Immature natural killer cell (primary cell): Measurements from ENCODE around the gene HK2. TPM values are rescaled to one million over a fixed set of nuclear protein-coding genes. Genes with fewer than 3 reads are reported as not detected.

Source experiments
- DNase-seq, 3 donors: peaks; one replicate each; pipeline ENCODE4 v3.0.0; 2022; ENCODE audit warnings: mixed read lengths in 1 of 3
- H3K27ac Mint-ChIP-seq, 6 donors: one replicate each; pipeline ENCODE4 v1.8.0; 2020; ENCODE audit warnings: mixed read lengths in 6 of 6, mild to moderate bottlenecking in 5 of 6, inconsistent platforms in 4 of 6, moderate library complexity in 3 of 6
- H3K27me3 Mint-ChIP-seq, 3 donors: one replicate each; pipeline ENCODE4 v1.8.0; 2020 to 2021; ENCODE audit warnings: low read depth in 3 of 3, mild to moderate bottlenecking in 3 of 3, mixed read lengths in 3 of 3, moderate library complexity in 3 of 3, inconsistent platforms in 1 of 3
- H3K36me3 Mint-ChIP-seq, 3 donors: one replicate each; pipeline ENCODE4 v1.8.0; 2020; ENCODE audit warnings: mixed read lengths in 3 of 3, inconsistent platforms in 2 of 3, mild to moderate bottlenecking in 2 of 3
- H3K4me1 Mint-ChIP-seq, 2 donors: one replicate each; pipeline ENCODE4 v1.8.0; 2020; ENCODE audit warnings: inconsistent platforms in 2 of 2, mild to moderate bottlenecking in 2 of 2, mixed read lengths in 2 of 2, moderate library complexity in 1 of 2
- H3K4me3 Mint-ChIP-seq, 5 donors: one replicate each; pipeline ENCODE4 v1.8.0; 2020; ENCODE audit warnings: mild to moderate bottlenecking in 5 of 5, mixed read lengths in 5 of 5, inconsistent platforms in 3 of 5, moderate library complexity in 3 of 5
- H3K9me3 Mint-ChIP-seq, 6 donors: one replicate each; pipeline ENCODE4 v1.8.0; 2020; ENCODE audit warnings: mild to moderate bottlenecking in 6 of 6, mixed read lengths in 6 of 6, inconsistent platforms in 4 of 6, moderate library complexity in 3 of 6
- polyA plus RNA-seq, 3 donors: library from polyadenylated mRNA; unstranded; fragments of 300-500 nt; fragmentation: Illumina TruSeq; gene quantifications; one replicate each; pipeline ENCODE4 v1.2.3, GENCODE V29; 2021

HK2 gene
- polyA plus RNA-seq, 3 donors from 2014 or later = 0.04 to 0.77 (median 0.19) TPM

DNA sequence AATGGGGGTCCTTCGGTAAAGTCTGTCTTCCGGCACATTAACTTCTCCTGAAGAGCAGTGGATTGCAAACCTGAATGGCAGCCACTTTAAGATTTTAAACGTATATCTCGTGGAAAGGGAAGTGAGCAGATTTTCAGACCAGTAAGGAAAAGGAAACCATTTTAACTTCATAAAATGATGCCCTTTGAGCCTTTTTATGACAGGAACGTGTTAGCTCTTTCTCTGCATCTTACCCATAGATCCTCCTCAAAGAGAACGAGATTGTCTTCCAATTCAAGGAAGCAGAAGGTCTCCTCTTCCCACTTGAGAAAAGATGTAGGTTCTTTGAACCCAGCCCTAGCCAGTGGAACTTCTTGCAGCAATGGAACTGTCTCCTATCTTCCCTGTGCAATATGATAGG is 35.6 kb downstream of the HK2 start:
- H3K27ac Mint-ChIP-seq = no peak overlapping the region
- no peaks in the 10 kb centered on the region for H3K36me3 Mint-ChIP-seq
- H3K9me3 Mint-ChIP-seq = no peaks in the 10 kb centered on the region
- no peaks in the 10 kb centered on the region for H3K4me1 Mint-ChIP-seq
- no peak overlapping the region for H3K4me3 Mint-ChIP-seq
- H3K27me3 Mint-ChIP-seq = peaks cover 0 to 3% (median 0%) of the 10 kb centered on the region in 3 donors
- DNase-seq = no peak

DNA sequence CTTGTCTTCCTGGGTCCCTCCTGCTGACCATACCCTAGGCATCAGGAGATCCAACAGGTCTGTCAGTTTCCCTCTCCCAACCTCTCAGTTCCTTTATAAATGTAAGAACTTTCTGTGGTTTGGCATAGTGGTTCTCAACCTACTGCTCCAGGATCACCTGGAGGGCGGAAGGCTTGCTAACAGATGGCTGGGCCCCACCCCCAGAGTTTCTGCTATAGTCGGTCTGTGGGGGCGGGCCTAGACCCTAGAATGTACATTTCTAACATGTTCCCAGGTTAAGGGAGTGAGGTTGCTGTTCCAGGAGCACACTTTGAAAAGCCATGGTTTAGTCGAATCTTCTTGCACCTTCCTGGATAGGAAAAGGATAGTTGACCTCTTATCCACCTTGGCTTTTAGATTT is 37.0 kb downstream of the HK2 start:
- Mint-ChIP-seq H3K27ac (no peak overlapping the region), H3K4me1 (no peaks in the 10 kb centered on the region), H3K4me3 (no peak overlapping the region), H3K36me3 (no peaks in the 10 kb centered on the region), H3K9me3 (no peaks in the 10 kb centered on the region), H3K27me3 (peaks cover 0 to 3% (median 0%) of the 10 kb centered on the region in 3 donors)
- no peak for DNase-seq

DNA sequence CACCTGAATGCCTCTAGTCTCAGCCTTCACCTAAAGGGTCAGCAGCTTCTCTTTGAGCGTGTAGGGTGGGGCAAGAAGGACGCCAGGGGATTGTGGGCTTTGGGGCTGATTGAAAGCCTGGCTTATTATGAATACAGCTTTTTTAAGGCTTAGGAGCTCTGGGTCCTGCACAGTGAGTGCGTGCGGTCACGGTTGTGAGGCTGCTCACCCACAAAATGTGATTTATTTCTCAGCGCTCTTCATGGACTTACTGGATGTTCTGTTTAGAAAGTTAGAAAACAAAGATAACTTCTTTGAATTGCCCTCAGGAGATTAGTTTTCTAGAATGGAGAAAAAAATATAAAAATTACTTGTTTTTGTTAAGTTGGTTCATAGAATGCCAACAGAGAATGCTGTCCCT is 37.5 kb downstream of the HK2 start:
- H3K27me3 Mint-ChIP-seq = peaks cover 0 to 3% (median 2%) of the 10 kb centered on the region in 3 donors
- no peaks in the 10 kb centered on the region for H3K36me3 Mint-ChIP-seq
- no peaks in the 10 kb centered on the region for H3K4me1 Mint-ChIP-seq
- no peak overlapping the region for H3K27ac Mint-ChIP-seq
- H3K9me3 Mint-ChIP-seq = no peaks in the 10 kb centered on the region
- no peak for DNase-seq
- no peak overlapping the region for H3K4me3 Mint-ChIP-seq

DNA sequence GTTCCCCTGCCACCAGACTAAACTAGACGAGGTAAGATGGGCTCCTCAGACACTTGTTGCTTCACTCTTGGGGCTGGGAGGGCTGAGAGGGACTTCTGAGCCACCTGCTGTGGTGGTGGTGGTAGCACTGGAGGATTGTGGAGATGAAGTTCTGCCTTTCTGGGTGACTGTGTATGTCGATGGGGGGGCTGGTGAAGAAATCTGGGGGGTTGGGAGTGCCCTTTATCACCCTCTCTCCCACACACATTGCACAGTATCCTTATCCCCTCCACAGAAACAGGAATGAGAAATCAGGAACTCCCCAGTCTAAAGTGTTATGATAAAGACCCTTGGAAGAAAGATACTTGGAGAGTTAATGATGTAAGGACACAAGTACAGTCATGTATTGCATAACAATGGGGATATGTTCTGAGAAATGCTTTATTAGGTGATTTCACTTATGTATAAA is 38.5 kb downstream of the HK2 start:
- no peak overlapping the region for H3K27ac Mint-ChIP-seq
- DNase-seq = no peak

DNA sequence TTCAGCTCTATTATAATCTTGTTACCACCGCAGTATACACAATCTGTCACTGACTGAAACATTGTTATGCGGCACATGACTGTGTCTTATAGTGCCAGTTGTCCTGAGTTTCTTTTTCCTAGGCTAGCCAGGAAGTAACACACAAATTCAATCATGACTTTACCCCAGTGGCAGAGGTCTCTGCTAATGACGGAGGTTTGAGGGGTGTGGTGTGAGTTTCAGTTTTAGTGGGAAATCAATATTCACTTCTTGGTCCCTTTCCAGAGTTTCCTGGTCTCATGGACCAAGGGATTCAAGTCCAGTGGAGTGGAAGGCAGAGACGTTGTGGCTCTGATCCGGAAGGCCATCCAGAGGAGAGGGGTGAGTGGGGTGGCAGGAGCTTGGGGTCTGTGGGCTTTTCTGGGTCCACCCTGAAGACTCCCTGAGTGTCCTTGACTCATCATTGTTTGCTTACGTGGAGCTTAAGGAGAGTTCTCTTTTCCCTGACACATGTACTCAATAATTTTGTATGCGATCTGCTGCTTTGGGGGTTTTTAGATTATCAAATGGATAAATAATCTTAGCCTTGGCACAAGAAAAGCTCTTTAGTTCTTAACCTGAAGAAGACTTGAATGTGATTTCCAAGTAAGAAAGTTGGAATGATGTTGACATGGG is 39.2 kb downstream of the HK2 start:
- H3K4me3 Mint-ChIP-seq = no peak overlapping the region
- H3K9me3 Mint-ChIP-seq = no peaks in the 10 kb centered on the region
- peaks cover 0 to 3% (median 2%) of the 10 kb centered on the region in 3 donors for H3K27me3 Mint-ChIP-seq
- H3K27ac Mint-ChIP-seq = no peak overlapping the region
- H3K4me1 Mint-ChIP-seq = peaks cover 0 to 1% of the 10 kb centered on the region in 2 donors
- no peak for DNase-seq
- H3K36me3 Mint-ChIP-seq = no peaks in the 10 kb centered on the region

More for the DNA sequence above, 38.5 kb downstream of the HK2 start:
- Mint-ChIP-seq H3K4me1 (peaks cover 0 to 1% of the 10 kb centered on the region in 2 donors), H3K9me3 (no peaks in the 10 kb centered on the region), H3K36me3 (no peaks in the 10 kb centered on the region), H3K27me3 (peaks cover 0 to 3% (median 2%) of the 10 kb centered on the region in 3 donors), H3K4me3 (no peak overlapping the region)

DNA sequence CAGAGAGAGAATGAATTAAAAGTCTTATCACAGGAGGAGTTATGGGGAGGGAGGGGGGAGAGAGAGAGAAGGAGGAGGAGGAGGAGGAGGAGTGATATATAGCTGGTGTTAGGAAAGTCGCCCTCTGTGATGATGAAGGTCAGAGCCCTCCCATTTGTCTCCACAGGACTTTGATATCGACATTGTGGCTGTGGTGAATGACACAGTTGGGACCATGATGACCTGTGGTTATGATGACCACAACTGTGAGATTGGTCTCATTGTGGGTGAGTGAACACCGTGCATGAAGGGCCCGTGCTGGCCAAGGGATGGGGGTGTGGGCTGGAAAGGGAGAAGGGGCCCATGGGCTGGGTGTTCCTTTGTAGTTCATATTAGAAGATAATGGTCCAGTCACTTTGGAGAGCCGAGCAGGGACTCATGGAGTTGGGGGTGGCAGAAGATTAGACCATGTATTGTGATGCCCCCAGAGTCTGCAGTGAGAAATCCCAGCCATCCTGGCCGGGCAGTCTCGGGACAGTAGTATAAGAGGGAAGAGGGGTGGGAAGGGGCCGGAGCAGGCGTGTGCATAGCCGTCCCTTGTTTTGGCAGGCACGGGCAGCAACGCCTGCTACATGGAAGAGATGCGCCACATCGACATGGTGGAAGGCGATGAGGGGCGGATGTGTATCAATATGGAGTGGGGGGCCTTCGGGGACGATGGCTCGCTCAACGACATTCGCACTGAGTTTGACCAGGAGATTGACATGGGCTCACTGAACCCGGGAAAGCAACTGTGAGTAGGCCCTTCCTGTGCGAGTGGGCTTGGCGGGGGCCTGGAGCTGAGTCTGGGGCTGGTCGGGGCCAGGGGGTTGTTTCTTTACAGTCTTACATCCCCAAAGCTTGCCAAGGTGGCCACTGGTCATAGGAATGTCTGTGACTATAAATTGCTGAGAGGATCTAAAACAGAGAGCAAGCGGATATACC is 40.0 kb downstream of the HK2 start:
- no peak overlapping the region for H3K4me3 Mint-ChIP-seq
- H3K27me3 Mint-ChIP-seq = peaks cover 0 to 3% (median 2%) of the 10 kb centered on the region in 3 donors
- H3K36me3 Mint-ChIP-seq = no peaks in the 10 kb centered on the region
- H3K9me3 Mint-ChIP-seq = no peaks in the 10 kb centered on the region
- no peak for DNase-seq
- no peak overlapping the region for H3K27ac Mint-ChIP-seq
- peaks cover 0 to 1% of the 10 kb centered on the region in 2 donors for H3K4me1 Mint-ChIP-seq

DNA sequence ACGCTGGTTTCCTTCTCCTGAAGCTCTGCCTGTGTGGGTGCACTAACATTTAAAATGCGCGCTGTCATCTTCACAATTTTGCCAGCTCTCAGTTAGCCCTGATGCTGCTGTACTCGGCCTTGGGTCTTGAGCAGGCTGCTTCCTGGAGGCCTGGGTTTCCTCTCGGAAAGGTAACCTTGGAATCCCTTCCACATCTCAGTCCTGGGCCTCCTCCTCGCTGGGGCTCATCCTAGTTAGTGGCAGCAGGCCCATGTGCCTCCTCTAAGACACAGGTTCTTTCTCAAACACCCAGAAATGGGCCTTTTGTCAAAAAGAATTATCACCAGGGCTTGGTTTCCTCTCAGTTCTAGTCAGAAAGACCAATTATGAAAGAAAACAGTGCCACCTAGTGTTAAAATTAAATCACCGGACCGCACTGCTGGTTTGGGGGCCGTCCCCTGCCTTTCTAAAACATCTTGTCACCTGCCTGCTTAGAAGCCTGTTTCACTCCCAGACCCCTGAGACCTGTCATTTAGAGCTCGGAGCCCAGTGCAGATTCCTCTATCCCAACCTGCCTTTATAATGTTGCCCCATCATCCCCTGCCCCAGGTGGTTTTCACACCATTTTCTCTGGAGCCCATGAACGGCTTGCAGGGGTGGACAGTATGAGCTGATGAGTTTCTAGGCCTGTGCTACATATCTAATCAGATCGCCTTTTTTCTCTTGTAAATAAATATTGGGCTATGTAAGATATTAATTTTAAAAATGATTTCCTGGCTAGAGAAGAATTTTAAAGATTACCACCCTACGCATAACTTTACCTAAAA is 42.4 kb downstream of the HK2 start:
- H3K4me1 Mint-ChIP-seq = peaks cover 0 to 1% of the 10 kb centered on the region in 2 donors
- H3K27me3 Mint-ChIP-seq = peaks cover 0 to 3% (median 2%) of the 10 kb centered on the region in 3 donors
- no peaks in the 10 kb centered on the region for H3K9me3 Mint-ChIP-seq
- H3K4me3 Mint-ChIP-seq = no peak overlapping the region
- H3K36me3 Mint-ChIP-seq = no peaks in the 10 kb centered on the region
- DNase-seq = peak; percentile 46 to 56 (median 52)
- H3K27ac Mint-ChIP-seq = peak overlapping the region in 1 of 6 donors; percentile 49

DNA sequence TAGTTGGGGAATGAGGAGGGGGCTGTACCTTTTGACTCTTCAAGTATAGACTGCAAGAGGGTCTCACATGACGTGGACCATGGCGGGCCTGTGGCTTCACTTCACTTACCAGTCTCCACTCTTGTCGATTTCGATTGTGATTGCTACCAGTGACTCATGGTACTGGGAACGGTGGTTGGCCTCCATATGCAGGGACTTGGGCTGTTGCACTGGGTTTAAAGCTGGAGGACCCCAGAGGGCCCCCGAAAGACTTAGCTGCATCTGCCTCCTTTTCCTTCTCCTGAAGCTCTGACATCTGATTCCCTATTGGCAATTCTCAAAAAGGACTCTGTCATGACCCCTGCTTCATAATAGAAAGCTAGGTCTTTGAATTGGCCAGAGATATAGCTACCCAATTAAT is 43.4 kb downstream of the HK2 start:
- no peaks in the 10 kb centered on the region for H3K36me3 Mint-ChIP-seq
- H3K27ac Mint-ChIP-seq = no peak overlapping the region
- peaks cover 0 to 2% (median 2%) of the 10 kb centered on the region in 3 donors for H3K27me3 Mint-ChIP-seq
- no peak for DNase-seq
- H3K9me3 Mint-ChIP-seq = no peaks in the 10 kb centered on the region
- peaks cover 0 to 1% of the 10 kb centered on the region in 2 donors for H3K4me1 Mint-ChIP-seq
- no peak overlapping the region for H3K4me3 Mint-ChIP-seq

DNA sequence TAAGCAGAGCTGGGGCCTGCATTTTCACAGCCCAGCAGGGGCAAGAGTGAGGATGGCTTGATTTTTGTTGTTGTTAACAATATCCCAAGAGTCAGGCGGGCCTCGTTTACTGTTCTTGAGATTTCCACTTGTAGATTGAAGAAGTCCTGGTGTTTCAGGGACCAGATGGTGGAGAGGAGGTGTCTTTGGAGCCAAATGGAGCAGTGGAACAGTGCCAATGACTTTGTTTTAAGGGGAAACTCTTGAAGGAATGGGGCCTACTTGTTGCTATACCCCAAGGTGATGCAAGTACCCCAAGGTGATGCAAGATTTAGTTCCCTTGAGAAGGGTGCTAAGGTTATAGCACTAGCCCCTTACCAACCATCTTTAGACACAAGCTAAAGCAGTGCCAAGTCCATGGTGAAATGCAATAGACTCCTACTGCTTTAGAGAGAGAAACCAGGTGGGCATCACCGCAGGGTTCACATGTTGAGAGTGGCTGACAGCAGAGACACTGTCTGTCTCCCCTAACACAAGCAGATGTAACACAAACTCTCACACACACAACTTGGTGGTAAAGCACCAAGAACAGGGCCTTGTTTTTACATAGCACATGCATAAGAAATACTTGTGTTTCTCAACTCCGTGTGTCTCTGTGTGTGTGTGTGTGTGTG is 44.0 kb downstream of the HK2 start:
- no peaks in the 10 kb centered on the region for H3K36me3 Mint-ChIP-seq
- H3K27me3 Mint-ChIP-seq = peaks cover 0 to 2% (median 2%) of the 10 kb centered on the region in 3 donors
- no peak for DNase-seq
- H3K9me3 Mint-ChIP-seq = no peaks in the 10 kb centered on the region
- no peak overlapping the region for H3K4me3 Mint-ChIP-seq
- peaks cover 0 to 1% of the 10 kb centered on the region in 2 donors for H3K4me1 Mint-ChIP-seq
- no peak overlapping the region for H3K27ac Mint-ChIP-seq

DNA sequence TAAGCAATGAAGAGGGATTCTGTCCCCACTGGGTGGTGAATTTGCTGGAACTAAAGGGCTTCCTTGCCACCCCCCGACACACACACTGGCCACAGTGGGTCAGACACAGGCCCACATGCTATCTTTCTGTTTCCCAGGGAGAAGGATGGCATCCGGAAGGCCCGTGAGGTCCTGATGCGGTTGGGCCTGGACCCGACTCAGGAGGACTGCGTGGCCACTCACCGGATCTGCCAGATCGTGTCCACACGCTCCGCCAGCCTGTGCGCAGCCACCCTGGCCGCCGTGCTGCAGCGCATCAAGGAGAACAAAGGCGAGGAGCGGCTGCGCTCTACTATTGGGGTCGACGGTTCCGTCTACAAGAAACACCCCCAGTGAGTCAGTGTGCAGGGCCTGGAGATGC is 44.6 kb downstream of the HK2 start:
- no peak overlapping the region for H3K27ac Mint-ChIP-seq
- no peak overlapping the region for H3K4me3 Mint-ChIP-seq
- H3K9me3 Mint-ChIP-seq = no peaks in the 10 kb centered on the region
- DNase-seq = no peak
- peaks cover 0 to 1% of the 10 kb centered on the region in 2 donors for H3K4me1 Mint-ChIP-seq
- peaks cover 0 to 2% (median 2%) of the 10 kb centered on the region in 3 donors for H3K27me3 Mint-ChIP-seq
- no peaks in the 10 kb centered on the region for H3K36me3 Mint-ChIP-seq

DNA sequence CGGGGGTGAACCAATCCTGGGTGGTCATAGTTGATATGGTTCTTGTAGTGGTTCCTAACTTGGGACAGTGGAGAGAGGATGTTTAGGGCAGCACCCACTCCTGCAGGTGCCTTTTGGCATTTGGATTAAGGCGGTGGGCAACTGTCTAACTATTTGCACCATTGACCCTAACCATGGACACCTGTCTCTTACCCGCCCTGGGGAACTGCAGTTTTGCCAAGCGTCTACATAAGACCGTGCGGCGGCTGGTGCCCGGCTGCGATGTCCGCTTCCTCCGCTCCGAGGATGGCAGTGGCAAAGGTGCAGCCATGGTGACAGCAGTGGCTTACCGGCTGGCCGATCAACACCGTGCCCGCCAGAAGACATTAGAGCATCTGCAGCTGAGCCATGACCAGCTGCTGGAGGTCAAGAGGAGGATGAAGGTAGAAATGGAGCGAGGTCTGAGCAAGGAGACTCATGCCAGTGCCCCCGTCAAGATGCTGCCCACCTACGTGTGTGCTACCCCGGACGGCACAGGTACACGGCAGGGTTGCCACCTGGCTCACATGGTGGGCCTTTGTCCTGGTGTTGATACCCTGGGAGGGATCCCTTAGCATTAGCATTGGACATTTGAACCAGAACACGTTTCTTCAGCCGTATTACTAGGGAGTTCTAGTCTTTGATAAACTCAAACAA is 46.3 kb downstream of the HK2 start:
- DNase-seq = no peak
- Mint-ChIP-seq H3K36me3 (no peaks in the 10 kb centered on the region), H3K27ac (no peak overlapping the region), H3K4me3 (no peak overlapping the region), H3K27me3 (peaks cover 0 to 2% (median 0%) of the 10 kb centered on the region in 3 donors), H3K9me3 (no peaks in the 10 kb centered on the region), H3K4me1 (peaks cover 3 to 4% of the 10 kb centered on the region in 2 donors)

DNA sequence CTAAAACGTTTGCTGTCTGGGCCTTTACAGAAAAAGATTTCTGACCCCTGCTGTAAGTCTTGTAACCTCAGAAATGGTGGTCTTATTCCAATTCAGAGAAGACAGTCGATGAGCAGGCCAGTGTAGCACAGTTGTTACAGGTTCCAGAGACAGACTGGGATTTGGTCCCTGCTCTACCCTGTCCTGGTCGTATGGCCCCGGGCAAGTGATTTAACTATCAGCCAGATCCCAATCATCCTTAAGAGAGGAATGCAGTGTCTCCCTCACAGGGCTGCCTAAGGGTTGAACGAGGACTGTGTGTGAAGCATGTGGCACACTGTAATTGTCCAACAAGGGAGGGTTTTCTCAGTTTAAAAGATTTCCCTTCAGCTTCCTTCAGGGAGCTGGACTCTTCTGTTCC is 47.2 kb downstream of the HK2 start:
- Mint-ChIP-seq H3K27me3 (peaks cover 0 to 2% (median 2%) of the 10 kb centered on the region in 3 donors), H3K36me3 (no peaks in the 10 kb centered on the region), H3K9me3 (no peaks in the 10 kb centered on the region), H3K4me1 (peaks cover 7 to 11% of the 10 kb centered on the region in 2 donors), H3K4me3 (no peak overlapping the region), H3K27ac (no peak overlapping the region)
- no peak for DNase-seq
